Measurements from ENCODE around the gene MYO5C.

Gene MYO5C

GRCh38 chr15:52294881-52295420 lies 653 bp downstream of the MYO5C start:
- DNase-seq (ENCODE audit: low read depth) = no peak
- in situ Hi-C loops (cut with HindIII; ENCODE audit: low sequenced_read_pairs) = no loop called here
- no peak for TF ChIP-seq CTCF (IDR thresholded peaks at IDR 0.05; ENCODE audit: low read depth, low read length, missing control alignments)
- peak overlapping the region; percentile 52 for H3K4me3 ChIP-seq (ENCODE audit: low read depth, low read length)

GRCh38 chr15:52292780-52293392 lies 2.7 kb downstream of the MYO5C start:
- no peak overlapping the region for H3K4me3 ChIP-seq (ENCODE audit: low read depth, low read length)
- TF ChIP-seq CTCF (IDR thresholded peaks at IDR 0.05; ENCODE audit: low read depth, low read length, missing control alignments) = no peak
- in situ Hi-C loops (cut with HindIII; ENCODE audit: low sequenced_read_pairs) = no loop called here
- no peak for DNase-seq (ENCODE audit: low read depth)

- no peak for DNase-seq (ENCODE audit: low read depth)
- in situ Hi-C loops (cut with HindIII; ENCODE audit: low sequenced_read_pairs) = no loop called here
- no peak for TF ChIP-seq CTCF (IDR thresholded peaks at IDR 0.05; ENCODE audit: low read depth, low read length, missing control alignments)
- no peak overlapping the region for H3K4me3 ChIP-seq (ENCODE audit: low read depth, low read length)
Observed at GRCh38 chr15:52291204-52291603, 4.4 kb downstream of the MYO5C start.

GRCh38 chr15:52290800-52291199 lies 4.8 kb downstream of the MYO5C start:
- in situ Hi-C loops (cut with HindIII; ENCODE audit: low sequenced_read_pairs) = no loop called here
- DNase-seq (ENCODE audit: low read depth) = no peak
- no peak for TF ChIP-seq CTCF (IDR thresholded peaks at IDR 0.05; ENCODE audit: low read depth, low read length, missing control alignments)
- H3K4me3 ChIP-seq (ENCODE audit: low read depth, low read length) = no peak overlapping the region

- H3K4me3 ChIP-seq (ENCODE audit: low read depth, low read length) = no peak overlapping the region
- DNase-seq (ENCODE audit: low read depth) = no peak
- in situ Hi-C loops (cut with HindIII; ENCODE audit: low sequenced_read_pairs) = no loop called here
- TF ChIP-seq CTCF (IDR thresholded peaks at IDR 0.05; ENCODE audit: low read depth, low read length, missing control alignments) = no peak
Observed at GRCh38 chr15:52290329-52290728, 5.3 kb downstream of the MYO5C start.

GRCh38 chr15:52289629-52290081 lies 5.9 kb downstream of the MYO5C start:
- in situ Hi-C loops (cut with HindIII; ENCODE audit: low sequenced_read_pairs) = no loop called here
- TF ChIP-seq CTCF (IDR thresholded peaks at IDR 0.05; ENCODE audit: low read depth, low read length, missing control alignments) = no peak
- no peak overlapping the region for H3K4me3 ChIP-seq (ENCODE audit: low read depth, low read length)
- DNase-seq (ENCODE audit: low read depth) = no peak

Data from astrocyte of the cerebellum (primary cell).